K562 (cell line): ENCODE results near the gene E2F3. TPM values are rescaled to one million over a fixed set of nuclear protein-coding genes. Genes with fewer than 3 reads are reported as not detected.
A peak's percentile ranks its signal among the peaks of the same experiment; 100 is the strongest.

Experiments used
- CBFA2T3 ChIP-seq: fragments of 450-650 bp; IDR thresholded peaks from 2 replicates; pipeline ENCODE4 v1.6.1; 2017
- CHD1 ChIP-seq: fragments of 200-600 bp; sonication (generic); IDR thresholded peaks from one replicate; pipeline ENCODE4 v1.6.1; 2012; ENCODE audit warnings: mild to moderate bottlenecking, moderate library complexity, low read length, inconsistent platforms
- EHMT2 ChIP-seq: fragments of 450-650 bp; IDR thresholded peaks from 2 replicates; pipeline ENCODE4 v1.6.1; 2018; ENCODE audit warnings: antibody characterized with exemption
- ETV6 ChIP-seq, 3 experiments: fragments of 150-350 bp in 1 of 3; sonication (generic) in 1 of 3; formaldehyde crosslinking in 1 of 3; IDR thresholded peaks; 2 replicates each; pipeline versions ENCODE4 v1.6.1 to v1.8.0; 2014 to 2022; ENCODE audit warnings: borderline replicate concordance in 2 of 3, low read depth in 2 of 3, antibody characterized with exemption in 1 of 3, low read length in 1 of 3, mild to moderate bottlenecking in 1 of 3, missing genetic modification reagents in 1 of 3
- FOXJ2 ChIP-seq: fragments of 200-800 bp; sonication (Bioruptor generic); IDR thresholded peaks from 2 replicates; pipeline ENCODE4 v1.6.1; 2016; ENCODE audit warnings: missing genetic modification characterization, missing compliant biosample characterization
- GTF2A2 ChIP-seq: IDR thresholded peaks from 2 replicates; pipeline ENCODE4 v1.6.1; 2016; ENCODE audit warnings: mild to moderate bottlenecking, missing genetic modification characterization, missing compliant biosample characterization
- IFI16 ChIP-seq: fragments of 250-450 bp; sonication (Bioruptor Pico); IDR thresholded peaks from 2 replicates; pipeline ENCODE4 v2.1.2; 2022; ENCODE audit warnings: mild to moderate bottlenecking, inconsistent platforms
- MYNN ChIP-seq, 2 experiments: sonication (generic); formaldehyde crosslinking in 1 of 2; IDR thresholded peaks; 2 replicates each; pipeline versions ENCODE4 v1.5.0 to v1.6.1; 2016 to 2020; ENCODE audit warnings: antibody characterized with exemption in 1 of 2, missing genetic modification reagents in 1 of 2
- RBM17 ChIP-seq: fragments of 200-400 bp; formaldehyde crosslinking; IDR thresholded peaks from 2 replicates; pipeline ENCODE4 v1.6.1; 2017; ENCODE audit warnings: low read depth, mild to moderate bottlenecking, low read length, borderline replicate concordance
- ZBTB7A ChIP-seq: IDR thresholded peaks from 2 replicates; pipeline ENCODE4 v1.6.1; 2011; ENCODE audit warnings: low read depth, mild to moderate bottlenecking, low read length, moderate library complexity, borderline replicate concordance; ENCODE audit not compliant: control insufficient read depth
- ZKSCAN1 ChIP-seq: fragments of 150-350 bp; IDR thresholded peaks from 2 replicates; pipeline ENCODE4 v1.6.1; 2016; ENCODE audit warnings: low read depth, low read length
- ZNF23 ChIP-seq: fragments of 250-450 bp; sonication (Bioruptor Pico); IDR thresholded peaks from 2 replicates; pipeline ENCODE4 v1.4.0; 2020; ENCODE audit warnings: mild to moderate bottlenecking
- polyA plus RNA-seq, 8 experiments: library from polyadenylated mRNA; depleted of rRNA in 4 of 8; stranded (reverse) in 5 of 8; unstranded in 3 of 8; fragments of >200 nt; fragmentation: Nextera tagmentation in 2 of 8; fragmentation: Illumina TruSeq in 1 of 8; extraction: Ambion mirVana in 2 of 8; extraction: Trizol in 1 of 8; gene quantifications; 2 replicates each; pipeline versions ENCODE4 v1.2.1 to v1.2.3, GENCODE V29; 2011 to 2014; ENCODE audit warnings: inconsistent platforms in 1 of 8, missing spikeins in 1 of 8
- total RNA-seq, 7 experiments: library from RNA; depleted of rRNA in 6 of 7; stranded (reverse); fragments of >200 nt in 6 of 7; fragmentation: Illumina TruSeq in 2 of 7; extraction: Trizol in 2 of 7; gene quantifications; 2 replicates each; pipeline versions ENCODE4 v1.2.1 to v1.2.3, GENCODE V29; 2011 to 2021; ENCODE audit warnings: low replicate concordance in 1 of 7
- TF ChIP-seq, protein P1 (sequence below): fragments of 450-650 bp; IDR thresholded peaks from 2 replicates; pipeline ENCODE4 v1.6.1; 2017; ENCODE audit warnings: antibody characterized with exemption, mild to moderate bottlenecking
- TF ChIP-seq, protein P2 (sequence below): fragments of 450-650 bp; IDR thresholded peaks from 2 replicates; pipeline ENCODE4 v1.6.1; 2016; ENCODE audit warnings: mild to moderate bottlenecking
- TF ChIP-seq, protein P3 (sequence below), 2 experiments: IDR thresholded peaks; 2 replicates each; pipeline ENCODE4 v1.6.1; 2012; ENCODE audit warnings: improper control_type of control experiment in 2 of 2, low read depth in 2 of 2, low read length in 2 of 2, borderline replicate concordance in 1 of 2
- TF ChIP-seq, protein P4 (sequence below): fragments of 250-450 bp; sonication (Bioruptor Pico); IDR thresholded peaks from 2 replicates; pipeline ENCODE4 v1.4.0; 2020; ENCODE audit warnings: mild to moderate bottlenecking, moderate library complexity

E2F3 gene
- total and polyA plus RNA-seq, 9 of the 15 experiments (the other 6 are each of a cell fraction or from before 2014, with no cell fraction given): 11.1 to 44.7 (median 27.2) TPM

DNA sequence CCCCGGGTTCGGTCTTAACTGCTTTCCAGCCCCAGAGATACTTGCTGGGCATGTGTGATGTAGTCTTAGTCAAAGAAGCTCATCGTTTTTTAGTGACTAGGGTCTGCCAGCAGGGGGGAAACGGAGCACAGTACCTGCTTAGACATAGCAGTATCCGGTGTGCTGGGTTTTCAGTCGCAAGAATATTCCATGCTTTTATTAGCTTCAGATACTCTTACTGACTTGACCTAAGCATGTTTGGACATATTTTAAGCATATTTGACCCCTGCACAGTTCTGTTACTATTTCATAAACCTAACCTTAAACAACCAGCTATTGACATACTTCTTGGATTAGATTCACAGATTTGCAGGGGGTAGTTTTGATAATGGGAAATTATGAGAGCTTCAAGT is 3.0 kb downstream of the E2F3 start (continued):
- TF ChIP-seq, protein P1, sequence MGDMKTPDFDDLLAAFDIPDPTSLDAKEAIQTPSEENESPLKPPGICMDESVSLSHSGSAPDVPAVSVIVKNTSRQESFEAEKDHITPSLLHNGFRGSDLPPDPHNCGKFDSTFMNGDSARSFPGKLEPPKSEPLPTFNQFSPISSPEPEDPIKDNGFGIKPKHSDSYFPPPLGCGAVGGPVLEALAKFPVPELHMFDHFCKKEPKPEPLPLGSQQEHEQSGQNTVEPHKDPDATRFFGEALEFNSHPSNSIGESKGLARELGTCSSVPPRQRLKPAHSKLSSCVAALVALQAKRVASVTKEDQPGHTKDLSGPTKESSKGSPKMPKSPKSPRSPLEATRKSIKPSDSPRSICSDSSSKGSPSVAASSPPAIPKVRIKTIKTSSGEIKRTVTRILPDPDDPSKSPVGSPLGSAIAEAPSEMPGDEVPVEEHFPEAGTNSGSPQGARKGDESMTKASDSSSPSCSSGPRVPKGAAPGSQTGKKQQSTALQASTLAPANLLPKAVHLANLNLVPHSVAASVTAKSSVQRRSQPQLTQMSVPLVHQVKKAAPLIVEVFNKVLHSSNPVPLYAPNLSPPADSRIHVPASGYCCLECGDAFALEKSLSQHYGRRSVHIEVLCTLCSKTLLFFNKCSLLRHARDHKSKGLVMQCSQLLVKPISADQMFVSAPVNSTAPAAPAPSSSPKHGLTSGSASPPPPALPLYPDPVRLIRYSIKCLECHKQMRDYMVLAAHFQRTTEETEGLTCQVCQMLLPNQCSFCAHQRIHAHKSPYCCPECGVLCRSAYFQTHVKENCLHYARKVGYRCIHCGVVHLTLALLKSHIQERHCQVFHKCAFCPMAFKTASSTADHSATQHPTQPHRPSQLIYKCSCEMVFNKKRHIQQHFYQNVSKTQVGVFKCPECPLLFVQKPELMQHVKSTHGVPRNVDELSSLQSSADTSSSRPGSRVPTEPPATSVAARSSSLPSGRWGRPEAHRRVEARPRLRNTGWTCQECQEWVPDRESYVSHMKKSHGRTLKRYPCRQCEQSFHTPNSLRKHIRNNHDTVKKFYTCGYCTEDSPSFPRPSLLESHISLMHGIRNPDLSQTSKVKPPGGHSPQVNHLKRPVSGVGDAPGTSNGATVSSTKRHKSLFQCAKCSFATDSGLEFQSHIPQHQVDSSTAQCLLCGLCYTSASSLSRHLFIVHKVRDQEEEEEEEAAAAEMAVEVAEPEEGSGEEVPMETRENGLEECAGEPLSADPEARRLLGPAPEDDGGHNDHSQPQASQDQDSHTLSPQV: peak; percentile 81
- TF ChIP-seq, protein P2, sequence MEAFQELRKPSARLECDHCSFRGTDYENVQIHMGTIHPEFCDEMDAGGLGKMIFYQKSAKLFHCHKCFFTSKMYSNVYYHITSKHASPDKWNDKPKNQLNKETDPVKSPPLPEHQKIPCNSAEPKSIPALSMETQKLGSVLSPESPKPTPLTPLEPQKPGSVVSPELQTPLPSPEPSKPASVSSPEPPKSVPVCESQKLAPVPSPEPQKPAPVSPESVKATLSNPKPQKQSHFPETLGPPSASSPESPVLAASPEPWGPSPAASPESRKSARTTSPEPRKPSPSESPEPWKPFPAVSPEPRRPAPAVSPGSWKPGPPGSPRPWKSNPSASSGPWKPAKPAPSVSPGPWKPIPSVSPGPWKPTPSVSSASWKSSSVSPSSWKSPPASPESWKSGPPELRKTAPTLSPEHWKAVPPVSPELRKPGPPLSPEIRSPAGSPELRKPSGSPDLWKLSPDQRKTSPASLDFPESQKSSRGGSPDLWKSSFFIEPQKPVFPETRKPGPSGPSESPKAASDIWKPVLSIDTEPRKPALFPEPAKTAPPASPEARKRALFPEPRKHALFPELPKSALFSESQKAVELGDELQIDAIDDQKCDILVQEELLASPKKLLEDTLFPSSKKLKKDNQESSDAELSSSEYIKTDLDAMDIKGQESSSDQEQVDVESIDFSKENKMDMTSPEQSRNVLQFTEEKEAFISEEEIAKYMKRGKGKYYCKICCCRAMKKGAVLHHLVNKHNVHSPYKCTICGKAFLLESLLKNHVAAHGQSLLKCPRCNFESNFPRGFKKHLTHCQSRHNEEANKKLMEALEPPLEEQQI: 0 out of 2 replicates have a peak, but pooled peaks have one; percentile 19
- no peak for TF ChIP-seq ETV6 (IDR thresholded peaks at IDR 0.05; ENCODE audit: borderline replicate concordance in 1 of 2, low read depth in 2 of 2, low read length in 1 of 2)
- TF ChIP-seq ETV6 (CRISPR knock-in tag; IDR thresholded peaks at IDR 0.05; ENCODE audit: borderline replicate concordance): no peak
- TF ChIP-seq RBM17: no peak
- TF ChIP-seq, protein P3, sequence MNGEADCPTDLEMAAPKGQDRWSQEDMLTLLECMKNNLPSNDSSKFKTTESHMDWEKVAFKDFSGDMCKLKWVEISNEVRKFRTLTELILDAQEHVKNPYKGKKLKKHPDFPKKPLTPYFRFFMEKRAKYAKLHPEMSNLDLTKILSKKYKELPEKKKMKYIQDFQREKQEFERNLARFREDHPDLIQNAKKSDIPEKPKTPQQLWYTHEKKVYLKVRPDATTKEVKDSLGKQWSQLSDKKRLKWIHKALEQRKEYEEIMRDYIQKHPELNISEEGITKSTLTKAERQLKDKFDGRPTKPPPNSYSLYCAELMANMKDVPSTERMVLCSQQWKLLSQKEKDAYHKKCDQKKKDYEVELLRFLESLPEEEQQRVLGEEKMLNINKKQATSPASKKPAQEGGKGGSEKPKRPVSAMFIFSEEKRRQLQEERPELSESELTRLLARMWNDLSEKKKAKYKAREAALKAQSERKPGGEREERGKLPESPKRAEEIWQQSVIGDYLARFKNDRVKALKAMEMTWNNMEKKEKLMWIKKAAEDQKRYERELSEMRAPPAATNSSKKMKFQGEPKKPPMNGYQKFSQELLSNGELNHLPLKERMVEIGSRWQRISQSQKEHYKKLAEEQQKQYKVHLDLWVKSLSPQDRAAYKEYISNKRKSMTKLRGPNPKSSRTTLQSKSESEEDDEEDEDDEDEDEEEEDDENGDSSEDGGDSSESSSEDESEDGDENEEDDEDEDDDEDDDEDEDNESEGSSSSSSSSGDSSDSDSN (IDR thresholded peaks at IDR 0.05; ENCODE audit: borderline replicate concordance in 1 of 2, low read depth in 2 of 2, low read length in 2 of 2): 0 out of 4 replicates have a peak, but pooled peaks of 1 of the 2 experiments have one; percentile 1
- TF ChIP-seq, protein P4, sequence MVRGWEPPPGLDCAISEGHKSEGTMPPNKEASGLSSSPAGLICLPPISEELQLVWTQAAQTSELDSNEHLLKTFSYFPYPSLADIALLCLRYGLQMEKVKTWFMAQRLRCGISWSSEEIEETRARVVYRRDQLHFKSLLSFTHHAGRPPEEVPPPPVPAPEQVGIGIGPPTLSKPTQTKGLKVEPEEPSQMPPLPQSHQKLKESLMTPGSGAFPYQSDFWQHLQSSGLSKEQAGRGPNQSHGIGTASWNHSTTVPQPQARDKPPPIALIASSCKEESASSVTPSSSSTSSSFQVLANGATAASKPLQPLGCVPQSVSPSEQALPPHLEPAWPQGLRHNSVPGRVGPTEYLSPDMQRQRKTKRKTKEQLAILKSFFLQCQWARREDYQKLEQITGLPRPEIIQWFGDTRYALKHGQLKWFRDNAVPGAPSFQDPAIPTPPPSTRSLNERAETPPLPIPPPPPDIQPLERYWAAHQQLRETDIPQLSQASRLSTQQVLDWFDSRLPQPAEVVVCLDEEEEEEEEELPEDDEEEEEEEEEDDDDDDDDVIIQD (CRISPR knock-in tag): no peak
- no peak for TF ChIP-seq ZNF23
- no peak for TF ChIP-seq IFI16 (CRISPR knock-in tag)
- TF ChIP-seq FOXJ2 (tag): 0 out of 2 replicates have a peak, but pooled peaks have one; percentile 12
- no peak for TF ChIP-seq CBFA2T3
- TF ChIP-seq ZBTB7A: peak; percentile 61
- no peak for TF ChIP-seq MYNN (IDR thresholded peaks at IDR 0.05)
- no peak for TF ChIP-seq MYNN (CRISPR knock-in tag; IDR thresholded peaks at IDR 0.05)
- no peak for TF ChIP-seq GTF2A2 (tag)
- TF ChIP-seq ZKSCAN1: no peak
- no peak for TF ChIP-seq EHMT2
- peak; percentile 66 for TF ChIP-seq CHD1
